Natural killer cell (primary cell): ENCODE results near the gene PPIP5K2. TPM values are rescaled to one million over a fixed set of nuclear protein-coding genes. Genes with fewer than 3 reads are reported as not detected.
"Not testable (repeated sequence)": the region's sequence is repeated elsewhere in the genome, so short reads cannot be mapped to it uniquely, and the experiment has no call there.

ENCODE experiments used
- ATAC-seq, 3 donors: fragments of 150-1000 bp in 2 of 3; fragments of 200-7000 bp in 1 of 3; cut with Tn5 transposase; 1 replicate in 1 of 3; 2 replicates in 2 of 3; pipeline ENCODE4 v1.10.0; 2021; ENCODE audit warnings: mild to moderate bottlenecking in 2 of 3, moderate library complexity in 2 of 3
- DNase-seq, 2 donors: peaks; one replicate each; pipeline versions ENCODE4 v3.0.0 to v3.0.0-alpha.2; 2013 to 2021; ENCODE audit warnings: mixed read lengths in 1 of 2
- H3K27ac ChIP-seq: one replicate; pipeline ENCODE4 v1.5.1; 2013; ENCODE audit warnings: mild to moderate bottlenecking, low read length
- H3K27me3 ChIP-seq: one replicate; pipeline ENCODE4 v1.6.1; 2013; ENCODE audit warnings: low read length; ENCODE audit not compliant: control insufficient read depth, insufficient read depth
- H3K36me3 ChIP-seq: one replicate; pipeline ENCODE4 v1.6.1; 2013; ENCODE audit warnings: low read length; ENCODE audit not compliant: control insufficient read depth, insufficient read depth
- H3K4me1 ChIP-seq: one replicate; pipeline ENCODE4 v1.6.1; 2013; ENCODE audit warnings: low read length; ENCODE audit not compliant: control insufficient read depth, insufficient read depth
- H3K4me3 ChIP-seq: one replicate; pipeline ENCODE4 v1.5.1; 2013; ENCODE audit warnings: low read length
- H3K9me3 ChIP-seq: one replicate; pipeline ENCODE4 v1.6.1; 2013; ENCODE audit warnings: low read length; ENCODE audit not compliant: control insufficient read depth, insufficient read depth
- H3K27ac Mint-ChIP-seq, 2 donors: one replicate each; pipeline ENCODE4 v1.8.0; 2022; ENCODE audit warnings: mild to moderate bottlenecking in 2 of 2, mixed read lengths in 2 of 2, moderate library complexity in 1 of 2
- H3K27me3 Mint-ChIP-seq, 2 donors: one replicate each; pipeline ENCODE4 v1.8.0; 2022; ENCODE audit warnings: low read depth in 2 of 2, mixed read lengths in 2 of 2
- H3K36me3 Mint-ChIP-seq: one replicate; pipeline ENCODE4 v1.8.0; 2022; ENCODE audit warnings: mixed read lengths
- H3K4me1 Mint-ChIP-seq, 2 donors: one replicate each; pipeline ENCODE4 v1.8.0; 2022; ENCODE audit warnings: mixed read lengths in 2 of 2
- H3K4me3 Mint-ChIP-seq: one replicate; pipeline ENCODE4 v1.8.0; 2022; ENCODE audit warnings: mild to moderate bottlenecking, moderate library complexity, mixed read lengths
- H3K9me3 Mint-ChIP-seq, 2 donors: one replicate each; pipeline ENCODE4 v1.8.0; 2022; ENCODE audit warnings: mixed read lengths in 2 of 2
- CTCF ChIP-seq: fragments of 200-600 bp; IDR thresholded peaks from one replicate; pipeline ENCODE4 v1.8.0; 2022; ENCODE audit warnings: antibody characterized with exemption
- WGBS: methylation state at CpG from one replicate; pipeline ENCODE4 v1.1.7; 2013; ENCODE audit warnings: missing lambda C conversion rate; ENCODE audit not compliant: insufficient coverage; 5-methylcytosine and 5-hydroxymethylcytosine counted together
- intact Hi-C: fragments of 100-400 bp; cut with micrococcal nuclease; formaldehyde crosslinking; loops from one replicate; pipeline ENCODE4 v1.14.2; 2022
- total RNA-seq, 4 donors: library from RNA; stranded (reverse); fragments of 120-200 nt in 1 of 4; gene quantifications; one replicate each; pipeline versions ENCODE4 v1.2.3 to v1.2.4, GENCODE V29; 2013 to 2022

PPIP5K2 gene
- total RNA-seq: 10 to 100 TPM; 71.4 to 85.3 (median 72.8) TPM
- total RNA-seq (2013): 140 TPM

- Mint-ChIP-seq H3K9me3 (no peaks in the 10 kb centered on the region), H3K4me3 (peak within 1 kb of the TSS; percentile 97), H3K27me3 (no peaks in the 10 kb centered on the region), H3K4me1 (peaks cover 53 to 54% of the 10 kb centered on the region in 2 donors), H3K27ac (peak within 1 kb of the TSS; percentile 99), H3K36me3 (no peaks in the 10 kb centered on the region)
- intact Hi-C loops: loop anchor here (1.0 to 10.0 kb wide), 4 partner anchors 138 to 823 kb away; partner anchors contain the start of genes MACIR and SLCO4C1
- TF ChIP-seq CTCF: no peak
- DNase-seq: peak; percentile 95 to 99
- Histone ChIP-seq H3K36me3 (peaks cover 2% of the 10 kb centered on the region), H3K9me3 (no peaks in the 10 kb centered on the region), H3K4me3 (peak within 1 kb of the TSS; percentile 88), H3K27me3 (no peaks in the 10 kb centered on the region), H3K4me1 (peaks cover 6% of the 10 kb centered on the region), H3K27ac (peak within 1 kb of the TSS; percentile 96)
- ATAC-seq: peak; percentile 91 to 99 (median 92)
- under 1% methylated on average over 46 of the region's 46 CpGs for WGBS
Measured at GRCh38 chr5:103119765-103120606, at the start of gene PPIP5K2, which contains the start of gene GIN1. Gene PPIP5K2 (plus strand): TSS chr5:103120301. CDS start chr5:103129590, 9,289 bp downstream. Gene GIN1 (minus strand): TSS chr5:103120138. CDS start chr5:103108707, 11,431 bp downstream.

- ATAC-seq, H3K36me3 ChIP-seq, H3K4me1 ChIP-seq, H3K4me3 Mint-ChIP-seq, H3K27me3 ChIP-seq, H3K27ac ChIP-seq, H3K4me1 Mint-ChIP-seq, H3K27ac Mint-ChIP-seq, H3K27me3 Mint-ChIP-seq, H3K4me3 ChIP-seq, intact Hi-C loops, DNase-seq: not testable (repeated sequence)
- Mint-ChIP-seq H3K9me3 (peaks cover 10 to 28% of the 10 kb centered on the region in 2 donors), H3K36me3 (peaks cover 30% of the 10 kb centered on the region)
- peaks cover 14% of the 10 kb centered on the region for H3K9me3 ChIP-seq
- 86% methylated on average over 4 of the region's 4 CpGs for WGBS
Measured at GRCh38 chr5:103073500-103073899, 46.6 kb upstream of the PPIP5K2 start.

- DNase-seq (no peak), ATAC-seq (no peak)
- no peak overlapping the region for H3K4me3 Mint-ChIP-seq
- H3K27me3 Mint-ChIP-seq: no peaks in the 10 kb centered on the region
- no peak overlapping the region for H3K4me3 ChIP-seq
- no peaks in the 10 kb centered on the region for H3K36me3 ChIP-seq
- WGBS: 87% methylated on average over 4 of the region's 4 CpGs
- H3K9me3 ChIP-seq: peaks cover 25% of the 10 kb centered on the region
- no peaks in the 10 kb centered on the region for H3K4me1 Mint-ChIP-seq
- H3K36me3 Mint-ChIP-seq: peaks cover 38% of the 10 kb centered on the region
- H3K27me3 ChIP-seq: no peaks in the 10 kb centered on the region
- no peaks in the 10 kb centered on the region for H3K4me1 ChIP-seq
- H3K27ac ChIP-seq: no peak overlapping the region
- no peak overlapping the region for H3K27ac Mint-ChIP-seq
- TF ChIP-seq CTCF: no peak
- intact Hi-C loops: no loop called here
- peaks cover 13 to 33% of the 10 kb centered on the region in 2 donors for H3K9me3 Mint-ChIP-seq
Measured at GRCh38 chr5:103075442-103075841, 44.7 kb upstream of the PPIP5K2 start.

GRCh38 chr5:103079796-103080195, 40.3 kb upstream of the PPIP5K2 start:
- H3K27ac Mint-ChIP-seq: no peak overlapping the region
- no peaks in the 10 kb centered on the region for H3K27me3 Mint-ChIP-seq
- H3K4me1 ChIP-seq: no peaks in the 10 kb centered on the region
- no peak overlapping the region for H3K4me3 ChIP-seq
- no peak overlapping the region for H3K4me3 Mint-ChIP-seq
- H3K36me3 Mint-ChIP-seq: peaks cover 76% of the 10 kb centered on the region
- no peak for DNase-seq
- 84% methylated on average over 4 of the region's 4 CpGs for WGBS
- H3K9me3 Mint-ChIP-seq: peaks cover 27 to 58% of the 10 kb centered on the region in 2 donors
- no peak overlapping the region for H3K27ac ChIP-seq
- ATAC-seq: no peak
- H3K36me3 ChIP-seq: peaks cover 2% of the 10 kb centered on the region
- no peaks in the 10 kb centered on the region for H3K27me3 ChIP-seq
- TF ChIP-seq CTCF: no peak
- intact Hi-C loops: no loop called here
- no peaks in the 10 kb centered on the region for H3K4me1 Mint-ChIP-seq
- peaks cover 18% of the 10 kb centered on the region for H3K9me3 ChIP-seq
